ENCODE measurements around the gene SGSM1.

SGSM1 gene

DNA sequence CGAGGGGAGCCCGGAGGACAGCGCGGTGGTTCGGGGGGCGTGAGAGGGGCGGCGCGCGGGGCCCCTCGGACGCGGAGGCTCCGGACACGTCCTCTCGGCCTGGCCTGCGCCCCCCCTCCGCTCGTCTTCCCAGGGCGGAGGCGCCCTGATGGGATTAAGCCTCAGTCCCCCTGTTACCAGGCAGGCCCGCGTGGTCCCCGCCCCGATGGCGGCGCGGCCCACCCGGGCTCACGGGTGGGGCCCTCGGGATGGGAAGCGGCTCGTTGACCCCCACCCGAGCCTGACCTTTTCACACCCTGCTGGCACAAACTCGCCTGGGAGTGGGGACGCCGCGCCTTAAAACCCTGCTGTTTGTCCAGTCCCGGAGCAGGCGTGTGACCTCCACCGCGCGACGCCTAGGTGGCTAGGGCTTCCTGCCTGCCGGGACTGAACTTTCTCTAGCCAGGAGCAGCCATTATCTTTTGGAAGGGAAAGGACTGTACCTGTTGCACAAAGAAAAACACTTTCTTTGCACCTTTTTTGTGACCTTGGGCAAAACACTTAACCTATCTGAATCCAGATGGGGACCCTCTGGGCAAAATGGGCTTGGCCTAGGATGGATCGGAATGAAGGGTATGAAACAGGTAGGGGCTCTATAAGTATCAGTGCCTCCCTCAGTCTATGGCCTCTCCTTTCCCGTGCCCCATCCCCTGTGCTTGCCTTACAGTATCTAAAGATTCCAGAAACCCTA is 147.5 kb downstream of the SGSM1 start:
- no peak for DNase-seq

DNA sequence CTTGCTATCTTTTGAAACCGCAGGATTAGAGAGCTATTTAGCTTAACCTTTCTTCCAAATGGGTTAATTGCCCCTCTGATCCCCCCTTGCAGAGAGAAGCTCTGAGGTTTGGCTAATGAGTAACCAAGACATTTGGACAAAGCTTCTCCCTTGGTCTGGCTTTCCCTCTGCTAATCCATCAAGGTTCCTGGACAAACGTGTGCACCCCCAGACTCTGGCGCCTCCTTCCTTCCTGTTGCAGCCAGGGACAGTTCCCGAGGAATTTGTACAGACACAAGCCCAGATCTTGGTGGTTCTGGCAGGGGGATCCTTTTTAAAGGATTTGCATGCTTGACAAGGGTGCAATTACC is 148.1 kb downstream of the SGSM1 start:
- DNase-seq, result no peak

DNA sequence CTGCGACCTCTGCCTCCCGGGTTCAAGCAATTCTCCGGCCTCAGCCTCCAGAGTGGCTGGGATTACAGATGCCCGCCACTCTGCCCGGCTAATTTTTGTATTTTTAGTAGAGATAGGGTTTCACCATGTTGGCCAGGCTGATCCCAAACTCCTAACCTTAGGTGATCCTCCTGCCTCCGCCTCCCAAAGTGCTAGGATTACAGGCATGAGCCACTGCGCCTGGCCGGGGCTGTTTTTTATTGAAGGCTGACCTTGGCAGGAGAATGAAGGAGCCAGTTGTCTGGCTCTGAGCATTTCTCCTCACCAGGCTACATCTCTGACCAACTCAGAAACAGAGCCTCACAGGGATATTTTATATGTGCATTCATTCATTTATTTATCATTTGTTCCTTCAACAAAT is 148.8 kb downstream of the SGSM1 start:
- no peak for DNase-seq

DNA sequence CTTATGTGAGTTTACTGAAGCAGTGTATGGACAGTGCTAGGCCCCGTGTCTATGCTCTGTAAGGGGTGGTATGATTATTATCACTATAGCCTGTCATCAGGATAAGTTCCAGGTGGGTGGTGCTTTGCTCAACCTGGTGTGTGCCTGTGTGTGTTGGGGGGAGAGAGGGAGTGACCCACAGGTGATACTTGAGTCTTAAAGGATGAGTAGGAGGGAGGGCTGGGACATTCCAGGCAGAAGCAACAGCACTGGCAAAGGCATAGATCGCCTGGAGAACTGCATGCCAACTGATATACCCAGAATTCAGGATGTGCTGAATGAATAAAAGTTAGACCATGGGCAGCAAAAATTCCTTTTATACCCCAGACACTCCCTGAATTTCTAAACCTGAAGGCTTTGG is 151.0 kb downstream of the SGSM1 start:
- DNase-seq, result no peak

DNA sequence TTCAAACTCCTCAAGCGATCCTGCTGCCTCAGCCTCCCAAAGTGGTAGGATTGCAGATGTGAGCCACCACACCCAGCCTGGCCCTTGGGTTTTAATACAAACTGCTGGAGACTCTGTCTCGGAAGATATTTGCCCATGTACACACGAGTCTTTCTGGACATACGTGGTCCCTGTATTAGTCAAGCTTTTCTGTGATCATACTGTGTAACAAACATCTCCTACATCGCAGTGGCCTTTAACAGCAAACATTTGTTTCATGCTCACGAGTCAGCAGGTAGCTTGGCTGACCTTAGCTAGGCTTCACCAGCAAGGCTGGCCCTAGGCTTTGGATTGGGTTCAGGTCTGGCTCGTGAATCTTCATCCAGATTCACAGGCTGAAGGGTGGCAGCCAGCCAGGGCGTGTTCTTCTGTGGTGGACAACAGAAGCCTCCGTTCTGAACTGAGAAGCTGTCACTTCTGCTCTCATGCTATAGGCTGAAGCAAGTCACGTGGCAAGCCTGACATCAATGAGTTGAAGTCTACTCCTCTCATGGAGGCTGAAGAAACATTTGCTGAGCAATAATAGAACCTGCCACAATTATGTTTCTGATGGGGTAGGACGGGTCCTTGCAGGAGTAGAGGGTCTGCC is 155.3 kb downstream of the SGSM1 start:
- no peak for DNase-seq

DNA sequence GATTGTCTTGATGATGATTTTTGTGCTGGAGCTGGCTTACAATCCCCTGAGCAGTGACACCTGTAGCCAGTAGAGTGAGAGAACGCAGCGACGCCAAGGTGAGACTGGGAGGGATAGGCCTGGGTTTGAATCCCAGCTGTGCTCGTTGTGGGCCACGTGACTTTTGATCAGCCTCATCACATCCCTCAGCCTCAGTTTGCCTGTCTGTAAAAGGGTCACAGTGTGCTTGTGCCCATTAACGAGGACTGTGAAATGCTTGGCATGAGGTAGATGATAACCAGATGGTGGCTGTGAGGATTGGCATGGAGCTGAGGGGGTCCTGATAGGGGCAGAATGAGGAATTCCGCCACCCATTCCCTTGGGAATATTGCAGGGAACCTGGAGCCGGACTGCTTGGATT is 156.1 kb downstream of the SGSM1 start:
- DNase-seq, result no peak

DNA sequence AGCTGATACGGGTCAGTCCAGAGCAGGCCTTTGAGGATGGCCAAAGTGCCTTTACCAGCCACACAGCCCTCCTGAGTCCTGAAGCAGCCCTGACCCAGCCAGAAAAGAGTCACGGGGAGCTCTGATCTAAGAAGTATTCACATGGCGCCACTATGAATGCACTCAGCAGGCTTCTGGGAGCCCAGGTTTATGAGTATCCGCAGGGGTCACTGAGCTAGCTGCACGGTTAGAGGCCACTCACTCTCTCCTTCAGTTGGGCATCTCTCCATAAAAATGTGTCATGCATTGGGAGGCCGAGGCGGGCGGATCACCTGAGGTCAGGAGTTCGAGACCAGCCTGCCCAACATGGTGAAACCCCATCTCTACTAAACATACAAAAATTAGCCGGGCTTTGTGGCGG is 156.8 kb downstream of the SGSM1 start:
- no peak for DNase-seq

DNA sequence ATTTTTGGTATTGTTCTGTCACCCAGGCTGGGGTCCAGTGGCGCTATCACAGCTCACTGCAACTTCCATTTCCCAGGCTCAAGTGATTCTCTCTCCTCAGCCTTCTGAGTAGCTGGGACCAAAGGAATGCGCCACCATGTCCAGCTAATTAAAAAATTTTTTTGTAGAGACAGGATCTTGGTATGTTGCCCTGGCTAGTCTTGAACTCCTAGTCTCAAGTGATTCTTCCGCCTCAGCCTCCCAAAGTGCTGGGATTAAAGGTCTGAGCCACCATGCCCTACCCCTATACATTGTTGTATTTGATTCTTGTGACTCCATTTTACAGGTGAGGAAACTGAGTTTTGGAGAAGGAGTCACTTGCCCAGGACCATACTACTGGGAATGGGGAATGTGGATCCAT is 158.4 kb downstream of the SGSM1 start:
- no peak for DNase-seq

DNA sequence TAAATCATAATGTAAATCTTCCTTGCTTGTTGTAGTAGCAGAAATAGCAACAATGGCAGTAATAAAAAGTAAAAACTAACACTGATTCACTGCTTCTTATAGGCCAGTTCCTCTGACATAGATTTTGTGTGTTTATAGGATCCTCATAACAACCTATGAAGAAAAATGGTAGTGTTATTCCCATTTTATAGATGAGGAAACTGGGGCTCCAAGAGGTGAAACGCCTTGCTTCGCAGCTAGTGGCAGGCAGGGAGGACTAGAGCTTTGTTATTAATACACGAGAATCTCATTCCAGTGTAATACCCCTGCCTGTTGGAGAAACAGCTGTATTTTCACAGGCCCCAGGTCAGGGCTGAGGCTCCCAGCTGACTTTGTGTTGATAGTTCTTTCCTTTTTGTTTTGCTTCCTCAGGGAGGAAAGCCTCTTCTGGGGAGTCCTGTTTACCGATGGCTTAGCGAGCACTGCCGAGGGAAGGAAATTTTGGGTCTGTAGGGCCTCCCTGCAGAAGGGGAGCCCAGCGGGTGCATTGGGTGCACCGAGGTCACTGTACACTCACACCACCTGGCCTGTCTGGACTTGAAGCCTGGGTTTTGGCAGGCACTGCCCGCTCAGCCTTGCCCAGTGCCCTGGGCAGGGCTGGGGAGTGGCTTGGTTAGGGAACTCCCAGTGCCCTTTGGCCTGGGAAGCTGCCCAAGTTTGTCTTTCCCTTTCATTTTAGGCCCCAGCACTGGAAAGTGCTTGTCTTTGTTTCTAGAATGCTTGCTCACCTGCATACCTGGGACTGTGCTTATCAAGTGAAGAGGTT is 160.0 kb downstream of the SGSM1 start:
- no peak for DNase-seq

DNA sequence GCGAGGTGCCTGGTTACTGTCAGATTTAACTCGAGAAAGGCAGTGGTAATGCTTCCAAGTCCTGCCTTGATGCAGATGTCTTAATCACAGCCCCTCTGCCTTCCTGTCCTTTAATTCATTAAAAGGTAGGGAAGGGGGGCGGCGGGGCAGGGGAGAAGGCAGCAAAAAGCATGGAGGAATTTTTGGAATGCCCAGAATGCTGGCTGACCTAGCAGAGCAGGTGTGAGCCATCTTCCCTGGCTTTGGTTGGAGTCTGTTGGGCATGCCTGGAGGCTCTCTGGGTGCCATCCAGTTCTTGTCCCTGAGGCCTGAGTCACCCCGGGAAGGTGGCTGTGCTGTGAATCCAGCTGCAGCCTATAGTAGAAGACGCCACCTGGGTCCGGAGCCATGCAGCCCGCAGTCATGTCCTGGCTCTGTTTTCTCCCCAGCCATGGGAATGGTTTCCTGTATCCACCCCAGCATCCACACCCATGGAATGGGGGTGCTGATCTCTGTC is 162.1 kb downstream of the SGSM1 start:
- DNase-seq, result no peak

DNA sequence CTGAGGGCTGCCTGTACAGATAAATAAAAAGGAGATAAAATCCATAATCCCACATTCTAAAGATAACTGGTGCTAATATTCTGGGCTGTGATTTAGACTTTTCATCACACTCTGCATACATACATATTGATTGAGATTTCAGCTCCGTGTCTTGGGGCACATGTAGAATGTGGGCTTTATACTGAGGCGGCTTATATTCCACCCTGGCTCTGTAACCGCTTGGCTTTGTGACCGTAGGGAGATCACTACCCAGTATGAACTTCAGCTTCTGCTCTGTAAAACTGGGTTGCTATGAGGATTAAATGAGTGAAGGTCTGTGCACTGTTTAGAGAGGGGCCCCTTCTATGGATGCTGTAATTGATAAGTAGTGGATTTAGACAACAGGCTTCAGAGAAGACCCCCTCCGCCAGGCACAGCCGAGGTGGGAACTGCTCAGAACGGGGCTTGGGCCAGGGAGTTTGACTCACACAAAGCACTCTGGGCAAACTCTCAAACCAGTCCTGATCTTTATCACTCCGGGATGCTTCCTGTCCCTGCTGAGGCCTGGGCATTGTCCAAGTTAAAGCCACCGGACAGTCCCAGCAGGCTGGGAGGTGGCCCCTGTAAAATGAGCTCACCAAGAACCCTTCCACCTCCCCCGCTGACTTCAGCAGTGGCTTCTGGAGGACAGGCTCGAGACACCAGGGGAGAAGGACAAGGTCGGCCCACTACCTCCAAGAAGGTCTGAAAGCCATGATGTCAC is 163.7 kb downstream of the SGSM1 start:
- DNase-seq, result no peak

DNA sequence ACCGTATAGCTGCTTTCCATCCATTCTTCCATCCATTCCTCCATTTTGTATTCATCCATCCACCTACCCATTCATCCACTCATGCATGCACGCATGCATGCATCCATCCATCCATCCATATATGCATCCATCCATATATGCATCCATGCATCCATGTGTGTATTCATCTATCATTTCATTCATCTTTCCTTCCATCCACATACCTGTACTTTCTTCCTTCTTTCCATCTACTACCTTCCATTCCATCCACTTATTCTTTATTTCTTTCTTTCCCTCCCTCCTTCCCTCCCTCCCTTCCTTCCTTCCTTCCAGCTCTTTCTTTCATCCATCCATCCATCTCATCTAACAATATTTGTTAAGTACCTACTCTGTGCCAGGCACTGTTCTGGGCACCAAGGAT is 166.4 kb downstream of the SGSM1 start:
- no peak for DNase-seq

DNA sequence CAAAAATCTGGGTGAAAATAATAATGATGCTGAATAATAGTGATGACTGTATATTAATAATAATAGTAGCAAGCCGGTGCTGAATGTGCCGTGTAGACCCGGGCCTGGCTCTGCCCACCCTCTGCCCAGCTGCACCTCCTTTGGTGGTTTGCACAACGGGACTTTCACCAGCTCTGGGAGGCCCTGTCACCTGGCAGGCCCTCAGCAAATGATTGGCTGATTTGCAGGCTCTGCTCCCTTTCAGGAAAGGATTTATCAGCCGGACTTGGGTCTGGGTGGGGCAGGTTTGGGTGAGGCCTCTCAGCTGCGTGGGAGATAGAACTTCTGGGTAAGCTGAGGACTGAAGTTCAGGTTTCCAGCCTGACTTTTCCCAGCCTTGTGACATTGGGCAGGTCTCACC is 167.9 kb downstream of the SGSM1 start:
- no peak for DNase-seq

DNA sequence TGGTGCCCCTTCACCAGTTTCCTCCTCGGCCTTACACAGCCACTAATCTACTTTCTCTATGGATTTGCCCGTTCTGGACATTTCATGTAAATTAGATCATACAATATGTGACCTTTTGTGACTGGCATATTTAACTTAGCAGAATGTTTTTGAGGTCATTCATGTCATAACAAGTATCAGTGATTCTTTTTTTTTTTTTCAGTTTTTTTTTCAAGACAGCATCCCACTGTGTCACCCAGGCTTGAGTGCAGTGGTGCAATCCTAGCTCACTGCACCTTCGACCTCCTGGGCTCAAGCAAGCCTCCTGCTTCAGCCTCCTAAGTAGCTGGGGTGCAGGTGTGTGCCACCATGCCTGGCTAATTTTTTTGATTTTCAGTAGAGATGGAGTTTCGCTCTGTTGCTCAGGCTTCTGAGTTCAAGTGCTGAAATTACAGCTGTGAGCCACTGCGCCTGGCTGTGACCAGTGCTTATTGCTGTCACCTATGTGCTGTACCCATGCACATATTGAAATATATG is 169.2 kb downstream of the SGSM1 start:
- no peak for DNase-seq

DNA sequence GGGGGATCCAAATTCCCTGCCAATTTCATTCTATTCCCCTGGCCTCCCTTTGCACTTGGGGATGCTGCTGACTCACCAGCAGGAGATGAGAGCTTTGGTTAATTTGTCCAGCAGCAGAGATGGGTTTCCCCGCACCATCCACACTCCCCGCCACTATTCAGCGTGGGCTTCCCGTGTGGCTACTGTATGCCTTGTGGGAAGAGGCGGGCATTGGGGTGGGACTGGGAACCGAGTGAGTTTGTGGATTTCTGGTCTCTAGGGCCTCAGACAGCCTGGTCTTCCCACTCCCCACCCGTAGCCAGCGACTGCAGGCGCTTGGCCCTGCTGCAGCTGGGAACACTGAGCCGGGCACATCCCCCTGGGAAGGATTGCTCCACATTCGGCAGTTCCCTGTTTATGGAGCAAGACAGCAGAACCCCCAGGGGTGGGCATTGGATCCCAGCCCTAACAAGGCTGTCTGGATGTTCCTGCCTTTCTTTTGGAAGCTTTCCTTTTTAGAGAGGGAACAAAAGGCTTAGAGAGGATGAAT is 169.9 kb downstream of the SGSM1 start:
- no peak for DNase-seq

DNA sequence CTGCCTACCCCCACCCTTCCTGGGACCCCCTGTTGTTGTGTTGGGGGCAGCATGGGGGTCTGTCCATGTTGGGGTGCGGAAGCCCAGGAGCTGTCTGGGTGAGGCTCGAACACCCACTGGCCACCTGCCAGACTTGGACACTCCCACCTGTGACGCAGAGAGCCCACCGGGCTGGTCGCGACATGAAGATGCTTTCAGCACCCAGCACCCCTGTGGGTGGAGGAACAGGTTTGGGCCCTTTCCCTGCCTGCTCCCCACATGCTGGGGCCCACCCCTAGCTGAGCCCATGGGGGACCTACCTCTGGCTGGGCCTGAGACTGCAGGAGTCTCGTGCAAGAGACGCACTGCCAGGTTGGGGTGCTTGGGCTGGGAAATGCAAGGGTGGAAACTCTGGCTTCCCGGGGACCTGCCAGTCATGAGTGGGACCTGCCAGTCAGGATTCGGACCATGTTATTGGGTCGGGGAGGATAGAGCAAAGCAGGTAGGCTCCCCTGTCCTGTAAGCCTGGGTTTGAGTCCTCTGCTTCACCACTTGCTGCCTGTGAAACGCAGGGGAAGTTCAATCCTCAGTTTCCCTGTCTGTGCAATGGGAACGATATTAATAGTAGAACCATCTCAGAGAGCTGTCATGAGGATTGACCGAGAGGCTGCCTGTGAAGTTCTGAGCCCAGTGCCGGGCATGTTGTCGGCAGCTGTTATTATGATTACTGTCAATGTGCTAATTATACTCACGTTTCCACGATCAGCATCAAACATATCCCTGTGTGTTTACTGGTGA is 170.6 kb downstream of the SGSM1 start:
- DNase-seq, result no peak
